Panc1 (cell line): Measurements from ENCODE around the gene KIF26A. TPM values are rescaled to one million over a fixed set of nuclear protein-coding genes. Genes with fewer than 3 reads are reported as not detected.

Experiments
- ATAC-seq: fragments of 200-7000 bp; cut with Tn5 transposase; 2 replicates; pipeline ENCODE4 v1.9.1; 2020; ENCODE audit warnings: mild to moderate bottlenecking, moderate library complexity
- BruUV-seq: library from RNA; stranded (reverse); fragments of 400-500 nt; replicated peaks from 2 replicates; lab custom pipeline; 2021; lab: Mats Ljungman, UMichigan
- CTCF ChIA-PET: fragments of 300-600 bp; sonication (Branson Sonifier 250); formaldehyde crosslinking; loops from one replicate; lab custom pipeline; 2022; ENCODE audit warnings: antibody characterized with exemption; lab: Charles Lee
- POLR2A ChIA-PET: fragments of 300-600 bp; sonication (Branson Sonifier 250); formaldehyde crosslinking; loops from one replicate; lab custom pipeline; 2022; ENCODE audit warnings: antibody characterized with exemption; lab: Charles Lee
- DNase-seq: peaks from one replicate; pipeline ENCODE4 v3.0.0-alpha.2; 2010; ENCODE audit warnings: low read depth, low spot score
- H3K27ac ChIP-seq: 2 replicates; pipeline ENCODE4 v1.5.1; 2011; ENCODE audit warnings: mild to moderate bottlenecking, low read length, inconsistent platforms
- H3K27me3 ChIP-seq: fragments of 200-500 bp; sonication (Bioruptor generic); 2 replicates; pipeline ENCODE4 v1.6.0; 2014; ENCODE audit warnings: low read length, inconsistent platforms; ENCODE audit not compliant: control insufficient read depth, insufficient read depth
- H3K36me3 ChIP-seq: fragments of 200-500 bp; sonication (Bioruptor generic); 2 replicates; pipeline ENCODE4 v1.5.1; 2014; ENCODE audit warnings: inconsistent platforms, mild to moderate bottlenecking, low read length, moderate library complexity; ENCODE audit not compliant: control insufficient read depth, insufficient read depth
- H3K4me1 ChIP-seq: 2 replicates; pipeline ENCODE4 v1.5.1; 2011; ENCODE audit warnings: inconsistent platforms, mild to moderate bottlenecking, low read length, moderate library complexity; ENCODE audit not compliant: control insufficient read depth, insufficient read depth
- H3K4me3 ChIP-seq, 2 experiments: 2 replicates each; pipeline ENCODE4 v1.5.1; 2011 to 2012; ENCODE audit warnings: low read depth in 2 of 2, low read length in 2 of 2, mild to moderate bottlenecking in 2 of 2, inconsistent platforms in 1 of 2, moderate library complexity in 1 of 2
- H3K9me3 ChIP-seq: fragments of 200-500 bp; sonication (Bioruptor generic); 2 replicates; pipeline ENCODE4 v1.5.1; 2014; ENCODE audit warnings: low read depth, mild to moderate bottlenecking, inconsistent platforms, low read length, moderate library complexity; ENCODE audit not compliant: control insufficient read depth, insufficient read depth
- POLR2AphosphoS5 ChIP-seq: IDR thresholded peaks from 2 replicates; pipeline ENCODE4 v1.6.1; 2012; ENCODE audit warnings: mild to moderate bottlenecking, low read depth, low read length, moderate library complexity
- REST ChIP-seq, 2 experiments: IDR thresholded peaks; 2 replicates each; pipeline ENCODE4 v1.6.1; 2011 to 2012; ENCODE audit warnings: low read depth in 2 of 2, control low read depth in 1 of 2, low read length in 1 of 2, mild to moderate bottlenecking in 1 of 2, moderate library complexity in 1 of 2; ENCODE audit not compliant: insufficient read depth in 1 of 2
- SIN3A ChIP-seq: IDR thresholded peaks from 2 replicates; pipeline ENCODE4 v1.6.1; 2012; ENCODE audit warnings: low read depth, mild to moderate bottlenecking, low read length, moderate library complexity, borderline replicate concordance; ENCODE audit not compliant: insufficient read depth
- TCF7L2 ChIP-seq: IDR thresholded peaks from 2 replicates; pipeline ENCODE4 v1.6.1; 2011; ENCODE audit warnings: mild to moderate bottlenecking, low read depth, low read length, inconsistent platforms
- in situ Hi-C: cut with HindIII; loops from 2 replicates; pipeline ENCODE4 v1.10.0; 2016; ENCODE audit warnings: low sequenced_read_pairs, low pct_unique_long_range_greater_than_20kb
- intact Hi-C: fragments of 100-400 bp; cut with micrococcal nuclease; formaldehyde crosslinking; loops from one replicate; pipeline ENCODE4 v1.10.0; 2022; ENCODE audit not compliant: unreplicated experiment
- total RNA-seq: library from RNA; stranded (reverse); gene quantifications from one replicate; pipeline ENCODE4 v1.2.1, GENCODE V29; 2021; ENCODE audit not compliant: unreplicated experiment
- TF ChIP-seq, protein P1 (sequence below): fragments of 450-650 bp; IDR thresholded peaks from 2 replicates; pipeline ENCODE4 v1.5.1; 2017; ENCODE audit warnings: mild to moderate bottlenecking

The KIF26A gene
- total RNA-seq, 1 experiment from 2014 or later: 4.4 TPM

- BruUV-seq: no TSS peak
- intact Hi-C loops (no loop called here), in situ Hi-C loops (no loop called here)
- H3K27me3 ChIP-seq: no peaks in the 10 kb centered on the region; the same call in 1 of the 2 replicates
- ChIA-PET POLR2A (no interaction called here), CTCF (interaction anchor here (0.9 kb wide), 1 partner anchor 424 kb away, joined by 5 read pairs; no protein-coding TSS in a partner anchor)
- H3K36me3 ChIP-seq: no peaks in the 10 kb centered on the region; the same call in 1 of the 2 replicates
- ATAC-seq (peak; percentile 53), DNase-seq (no peak)
- no peaks in the 10 kb centered on the region; the same call in 1 of the 2 replicates for H3K4me1 ChIP-seq
- H3K9me3 ChIP-seq: no peaks in the 10 kb centered on the region
- H3K27ac ChIP-seq: no peak overlapping the region
- H3K4me3 ChIP-seq: peak overlapping the region; percentile 37 to 46
- TF ChIP-seq POLR2AphosphoS5: no peak
- no peak for TF ChIP-seq REST (IDR thresholded peaks at IDR 0.05; ENCODE audit: insufficient read depth in 1 of 2, low read depth in 2 of 2, low read length in 1 of 2)
- no peak for TF ChIP-seq SIN3A
- no peak for TF ChIP-seq TCF7L2
- TF ChIP-seq, protein P1, sequence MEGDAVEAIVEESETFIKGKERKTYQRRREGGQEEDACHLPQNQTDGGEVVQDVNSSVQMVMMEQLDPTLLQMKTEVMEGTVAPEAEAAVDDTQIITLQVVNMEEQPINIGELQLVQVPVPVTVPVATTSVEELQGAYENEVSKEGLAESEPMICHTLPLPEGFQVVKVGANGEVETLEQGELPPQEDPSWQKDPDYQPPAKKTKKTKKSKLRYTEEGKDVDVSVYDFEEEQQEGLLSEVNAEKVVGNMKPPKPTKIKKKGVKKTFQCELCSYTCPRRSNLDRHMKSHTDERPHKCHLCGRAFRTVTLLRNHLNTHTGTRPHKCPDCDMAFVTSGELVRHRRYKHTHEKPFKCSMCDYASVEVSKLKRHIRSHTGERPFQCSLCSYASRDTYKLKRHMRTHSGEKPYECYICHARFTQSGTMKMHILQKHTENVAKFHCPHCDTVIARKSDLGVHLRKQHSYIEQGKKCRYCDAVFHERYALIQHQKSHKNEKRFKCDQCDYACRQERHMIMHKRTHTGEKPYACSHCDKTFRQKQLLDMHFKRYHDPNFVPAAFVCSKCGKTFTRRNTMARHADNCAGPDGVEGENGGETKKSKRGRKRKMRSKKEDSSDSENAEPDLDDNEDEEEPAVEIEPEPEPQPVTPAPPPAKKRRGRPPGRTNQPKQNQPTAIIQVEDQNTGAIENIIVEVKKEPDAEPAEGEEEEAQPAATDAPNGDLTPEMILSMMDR: no peak
Observed at GRCh38 chr14:104138718-104139459, 502 bp downstream of the KIF26A start.

- DNase-seq: no peak
Observed at GRCh38 chr14:104139460-104140212, 1.2 kb downstream of the KIF26A start.

More at GRCh38 chr14:104139460-104140212, 1.2 kb downstream of the KIF26A start:
- H3K4me1 ChIP-seq: no peaks in the 10 kb centered on the region; the same call in 1 of the 2 replicates
- BruUV-seq: no TSS peak
- H3K36me3 ChIP-seq: no peaks in the 10 kb centered on the region; the same call in 1 of the 2 replicates
- H3K27ac ChIP-seq: no peak overlapping the region
- ChIA-PET POLR2A (no interaction called here), CTCF (interaction anchor here (0.9 kb wide), 1 partner anchor 423 kb away, joined by 5 read pairs; no protein-coding TSS in a partner anchor)
- intact Hi-C loops: no loop called here
- peak overlapping the region; percentile 37 to 46 for H3K4me3 ChIP-seq
- TF ChIP-seq REST (IDR thresholded peaks at IDR 0.05; ENCODE audit: insufficient read depth in 1 of 2, low read depth in 2 of 2, low read length in 1 of 2) (no peak), SIN3A (no peak), POLR2AphosphoS5 (no peak), TCF7L2 (no peak)
- TF ChIP-seq, protein P1: no peak
- in situ Hi-C loops: no loop called here
- no peak for ATAC-seq
- H3K27me3 ChIP-seq: no peaks in the 10 kb centered on the region; the same call in 1 of the 2 replicates
- H3K9me3 ChIP-seq: no peaks in the 10 kb centered on the region
